NCI-H2171 treated with DMSO at 0.1 percent for 48 hours (cell line): ENCODE measurements around the gene ATF4.

Experiments
- DNase-seq: peaks from one replicate; lab custom pipeline; 2025; lab: John Stamatoyannopoulos, UW

ATF4 gene

DNA sequence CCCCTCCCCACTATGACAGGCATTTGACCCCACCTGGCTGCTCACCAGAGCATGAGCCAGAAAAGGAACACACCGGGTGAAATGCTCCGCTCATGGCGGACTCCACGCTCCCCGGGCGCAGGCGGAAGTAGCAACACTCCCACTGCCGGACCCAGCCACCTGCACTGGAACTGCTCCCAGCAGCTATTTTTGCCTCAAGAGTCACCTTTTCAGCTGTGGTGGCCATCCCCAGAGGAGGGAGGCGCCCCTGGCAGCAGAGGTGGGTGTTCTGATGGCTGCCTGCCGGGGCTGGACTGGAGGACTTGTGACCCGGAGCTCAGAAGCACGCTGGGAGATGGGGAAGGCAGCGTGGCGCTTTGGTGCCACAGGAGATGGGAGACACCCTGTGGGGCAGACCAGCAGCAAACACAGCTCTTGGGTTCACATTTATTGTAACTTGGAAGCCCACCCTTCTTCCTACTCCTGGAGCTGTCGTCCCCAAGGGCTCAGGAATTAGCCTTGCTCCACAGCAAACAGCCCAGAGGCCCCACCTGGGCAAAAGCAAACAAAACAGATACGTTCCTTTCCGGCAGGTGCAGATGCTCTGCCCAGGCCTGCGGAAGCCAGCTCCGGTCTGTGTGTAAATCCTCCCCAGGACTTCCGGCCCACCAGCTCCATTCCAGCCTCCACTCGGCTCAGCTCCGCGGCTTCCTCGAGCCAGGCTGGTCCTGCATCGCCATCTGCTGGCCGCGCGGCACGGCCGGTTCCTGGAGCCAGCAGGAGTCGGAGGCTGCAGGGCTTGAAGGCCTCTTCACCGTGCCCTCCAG lies 8.5 kb downstream of the ATF4 start:
- peak; percentile 97 for DNase-seq

DNA sequence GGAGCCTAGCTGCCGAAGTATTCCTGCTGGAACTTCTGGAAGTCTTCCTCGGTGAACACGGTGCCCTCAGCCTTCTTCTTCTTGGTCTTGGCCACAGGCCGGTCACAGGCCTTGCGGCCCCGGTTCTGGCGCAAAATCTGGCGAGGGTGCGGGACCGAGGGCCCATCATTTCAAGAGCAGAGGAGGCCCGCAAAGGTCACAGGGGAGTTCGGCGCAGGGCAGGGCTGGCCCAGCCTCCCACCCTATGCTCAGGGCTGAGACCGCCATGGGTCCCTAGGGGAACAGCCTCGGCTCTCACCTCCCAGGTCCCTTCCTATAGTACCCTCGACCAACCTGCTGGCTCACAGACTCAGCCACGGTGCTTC lies 9.1 kb downstream of the ATF4 start:
- no peak for DNase-seq

GRCh38 chr22:39530116-39530515 lies 9.8 kb downstream of the ATF4 start:
- DNase-seq, result no peak

DNA sequence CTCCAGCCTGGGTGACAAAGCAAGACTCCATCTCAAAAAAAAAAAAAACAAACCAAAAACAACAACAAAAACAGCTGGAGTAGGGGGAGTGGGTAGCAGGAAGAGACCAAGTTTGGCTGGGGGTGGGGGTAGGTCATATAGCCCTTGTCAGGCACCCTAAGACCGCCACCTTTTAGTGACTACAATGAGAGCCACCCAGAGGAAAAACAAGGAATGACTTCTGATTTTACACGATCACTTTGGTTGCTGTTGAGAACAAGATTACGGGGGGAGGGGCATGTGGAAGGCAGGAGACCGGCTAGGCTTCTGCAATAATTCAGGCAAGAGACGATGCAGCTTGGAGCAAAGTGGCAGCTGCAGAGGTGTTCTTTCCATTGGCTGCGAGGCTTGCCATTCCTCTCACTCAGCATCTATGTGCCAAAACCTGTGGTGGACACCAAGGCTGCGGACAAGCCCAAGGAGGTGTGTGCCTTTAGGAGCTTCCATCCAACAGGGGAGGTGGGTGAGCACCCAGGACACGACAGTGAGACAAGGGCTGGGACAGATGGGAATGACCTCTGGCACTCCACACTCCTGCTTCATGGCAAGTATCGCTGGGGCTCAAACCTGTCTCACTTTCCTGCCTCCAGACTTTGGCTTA lies 10.4 kb downstream of the ATF4 start:
- DNase-seq, result peak; percentile 22

- DNase-seq, result peak; percentile 100
Observed at GRCh38 chr22:39532215-39533073, 12.1 kb downstream of the ATF4 start, which contains the start of gene RPS19BP1. Gene RPS19BP1, minus strand, starts transcription at chr22:39532748. Its CDS starts 10 bp downstream, at chr22:39532738.

- no peak for DNase-seq
Observed at GRCh38 chr22:39534092-39534506, 13.7 kb downstream of the ATF4 start.

- peak; percentile 68 for DNase-seq
Observed at GRCh38 chr22:39534591-39535356, 14.4 kb downstream of the ATF4 start.

- no peak for DNase-seq
Observed at GRCh38 chr22:39535357-39535725, 15.0 kb downstream of the ATF4 start.

GRCh38 chr22:39535831-39536449 lies 15.6 kb downstream of the ATF4 start:
- no peak for DNase-seq

DNA sequence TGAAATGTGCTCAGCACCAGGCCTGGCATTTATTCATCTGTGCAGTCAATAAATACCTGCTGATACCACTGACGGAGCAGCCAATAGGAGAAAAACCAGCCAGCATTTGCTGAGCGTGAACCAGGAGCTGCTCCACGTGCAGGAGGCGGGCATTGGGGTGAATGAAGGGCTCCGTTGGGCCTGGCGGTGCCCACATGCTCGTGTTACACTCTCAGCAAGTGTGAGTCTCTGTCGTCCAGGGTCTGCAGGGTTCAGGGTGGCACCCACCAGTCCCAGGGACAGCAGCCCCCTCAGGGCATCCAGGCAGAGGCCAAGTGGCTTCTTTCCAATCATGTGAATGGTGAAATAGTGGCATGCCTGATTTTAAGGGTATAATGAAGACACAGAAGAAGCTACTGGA lies 16.3 kb downstream of the ATF4 start:
- no peak for DNase-seq

- no peak for DNase-seq
Observed at GRCh38 chr22:39537975-39538374, 17.6 kb downstream of the ATF4 start.

DNA sequence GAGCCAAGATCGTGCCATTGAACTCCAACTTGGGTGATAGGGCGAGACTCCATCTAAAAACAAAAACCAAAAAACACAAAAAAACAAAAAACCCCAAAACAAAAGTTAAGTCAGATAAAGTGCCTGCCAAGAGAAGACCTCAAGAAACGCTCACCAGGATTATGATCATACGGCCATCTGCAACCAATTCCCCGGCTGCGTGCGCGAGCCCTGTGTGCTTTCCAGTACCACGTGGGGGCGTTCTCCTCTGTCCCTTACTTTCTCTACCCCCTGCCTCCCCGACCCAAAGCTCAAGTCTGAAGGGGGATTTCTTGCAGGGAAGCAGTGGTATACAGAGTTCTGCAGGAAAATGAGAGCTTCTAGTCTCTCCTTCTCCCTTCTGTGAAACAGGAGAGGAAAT lies 22.7 kb downstream of the ATF4 start:
- peak; percentile 63 for DNase-seq

GRCh38 chr22:39545386-39546365 lies 25.3 kb downstream of the ATF4 start:
- no peak for DNase-seq

- peak; percentile 33 for DNase-seq
Observed at GRCh38 chr22:39546889-39547586, 26.7 kb downstream of the ATF4 start.

DNA sequence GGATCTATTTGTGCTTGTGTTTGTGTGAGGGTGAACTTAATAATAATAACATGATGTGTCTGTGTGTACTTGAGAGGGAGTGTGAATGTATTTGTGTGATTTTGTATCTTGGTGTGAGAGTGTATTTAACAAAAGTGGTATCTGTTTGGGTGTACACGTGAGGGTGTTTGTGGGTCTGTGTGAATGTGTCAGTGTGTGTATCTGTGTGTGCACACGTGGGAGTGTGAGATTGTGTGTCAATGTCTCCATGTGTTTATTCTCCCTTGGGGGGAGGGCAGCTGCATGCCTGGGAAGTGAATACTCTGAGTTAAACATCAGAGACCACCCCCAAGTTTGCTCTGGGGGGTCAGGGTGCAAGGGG lies 27.2 kb downstream of the ATF4 start:
- DNase-seq, result no peak

- DNase-seq, result no peak
Observed at GRCh38 chr22:39553429-39553828, 33.1 kb downstream of the ATF4 start.

DNA sequence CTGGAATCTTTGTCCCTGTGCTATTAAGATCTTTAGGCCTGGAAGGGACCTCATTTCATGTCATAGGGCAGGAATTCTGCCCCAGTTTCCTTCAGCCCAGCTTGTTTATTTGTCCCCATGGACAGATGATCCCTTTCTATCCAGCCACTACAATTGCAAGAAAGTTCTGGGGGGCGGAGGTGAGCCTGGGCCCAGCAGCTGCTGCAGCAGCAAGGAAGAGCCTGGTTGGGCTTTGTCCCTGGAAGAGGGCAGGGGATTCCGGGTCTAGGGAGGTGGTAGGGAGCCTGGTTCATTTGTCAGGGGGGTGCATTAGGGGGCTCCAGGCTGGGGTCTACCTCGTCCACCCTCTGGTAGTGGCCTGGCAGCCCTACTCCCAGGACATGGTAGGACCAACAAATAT lies 33.8 kb downstream of the ATF4 start:
- DNase-seq, result no peak

- DNase-seq, result peak; percentile 47
Observed at GRCh38 chr22:39556970-39557841, 36.8 kb downstream of the ATF4 start.

- no peak for DNase-seq
Observed at GRCh38 chr22:39558254-39558727, 37.9 kb downstream of the ATF4 start.
